CD4-positive, alpha-beta T cell treated with Interleukin-17A for 1 hour (primary cell): ENCODE measurements around the gene FBXO46.

Experiments used
- DNase-seq: peaks from one replicate; pipeline ENCODE4 v3.0.0-alpha.2; 2020

The FBXO46 gene

DNA sequence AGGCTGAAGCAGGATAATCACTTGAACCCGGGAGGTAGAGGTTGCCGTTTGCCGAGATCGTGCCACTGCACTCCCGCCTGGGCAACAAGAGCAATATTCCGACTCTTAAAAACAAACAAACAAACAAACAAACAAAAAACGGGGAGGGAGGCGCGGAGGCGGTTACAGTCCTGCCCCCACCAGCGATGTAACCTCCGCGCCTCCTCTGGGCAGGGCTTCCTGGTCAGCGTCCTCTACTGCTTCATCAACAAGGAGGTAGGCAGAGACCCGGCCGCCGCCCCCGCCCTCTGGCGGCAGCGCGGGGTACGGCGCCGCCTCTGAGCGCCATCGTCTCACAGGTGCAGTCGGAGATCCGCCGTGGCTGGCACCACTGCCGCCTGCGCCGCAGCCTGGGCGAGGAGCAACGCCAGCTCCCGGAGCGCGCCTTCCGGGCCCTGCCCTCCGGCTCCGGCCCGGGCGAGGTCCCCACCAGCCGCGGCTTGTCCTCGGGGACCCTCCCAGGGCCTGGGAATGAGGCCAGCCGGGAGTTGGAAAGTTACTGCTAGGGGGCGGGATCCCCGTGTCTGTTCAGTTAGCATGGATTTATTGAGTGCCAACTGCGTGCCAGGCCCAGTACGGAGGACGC, 49.2 kb downstream of the FBXO46 start:
- peak; percentile 90 for DNase-seq

DNA sequence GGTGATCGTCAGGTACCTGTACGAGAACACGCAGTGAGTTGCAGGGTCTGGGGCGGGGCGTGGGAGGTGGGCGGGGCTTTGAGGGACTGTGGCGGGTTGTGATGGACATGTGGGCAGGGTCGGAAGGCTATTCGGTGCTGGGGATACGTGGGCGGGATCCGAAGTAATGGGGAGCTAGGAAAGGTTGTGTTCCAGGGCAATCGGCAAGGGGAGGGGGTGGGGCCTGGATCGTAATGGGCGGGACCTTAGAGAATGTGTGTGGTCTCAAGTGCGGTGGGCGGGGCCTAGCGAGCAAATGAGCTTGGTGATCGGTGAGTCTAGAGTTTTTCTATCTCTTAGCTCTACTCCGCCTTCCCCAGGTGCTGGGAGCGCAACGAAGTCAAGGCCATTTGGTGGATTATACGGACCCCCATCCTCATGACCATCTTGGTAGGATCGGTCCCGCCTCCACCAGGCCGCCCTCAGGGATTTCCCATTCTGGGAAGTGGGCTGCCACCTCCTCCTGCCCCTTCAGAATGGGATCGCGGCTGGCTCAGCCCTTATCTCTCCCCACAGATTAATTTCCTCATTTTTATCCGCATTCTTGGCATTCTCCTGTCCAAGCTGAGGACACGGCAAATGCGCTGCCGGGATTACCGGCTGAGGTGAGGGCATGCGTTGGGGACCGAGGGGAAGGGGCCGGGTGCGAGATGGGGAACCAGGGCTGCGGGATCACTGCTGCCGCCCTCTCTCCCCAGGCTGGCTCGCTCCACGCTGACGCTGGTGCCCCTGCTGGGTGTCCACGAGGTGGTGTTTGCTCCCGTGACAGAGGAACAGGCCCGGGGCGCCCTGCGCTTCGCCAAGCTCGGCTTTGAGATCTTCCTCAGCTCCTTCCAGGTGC, 53.1 kb downstream of the FBXO46 start:
- peak; percentile 87 for DNase-seq

DNA sequence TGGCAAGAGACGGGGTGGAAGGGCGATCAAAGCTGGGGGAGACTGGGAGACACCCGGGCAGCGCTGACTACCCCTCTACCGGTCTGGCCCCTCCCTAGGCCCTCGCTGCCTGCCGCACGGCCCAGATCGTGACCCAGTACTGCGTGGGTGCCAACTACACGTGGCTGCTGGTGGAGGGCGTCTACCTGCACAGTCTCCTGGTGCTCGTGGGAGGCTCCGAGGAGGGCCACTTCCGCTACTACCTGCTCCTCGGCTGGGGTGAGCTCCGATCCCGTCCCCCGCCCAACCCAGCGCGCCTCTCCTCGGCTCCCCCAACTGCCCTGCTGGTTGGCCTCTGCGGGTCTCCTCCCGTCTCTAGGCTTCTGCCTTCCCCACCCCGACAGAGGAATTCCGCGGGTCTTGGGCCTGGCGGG, 53.8 kb downstream of the FBXO46 start:
- peak; percentile 57 for DNase-seq

DNA sequence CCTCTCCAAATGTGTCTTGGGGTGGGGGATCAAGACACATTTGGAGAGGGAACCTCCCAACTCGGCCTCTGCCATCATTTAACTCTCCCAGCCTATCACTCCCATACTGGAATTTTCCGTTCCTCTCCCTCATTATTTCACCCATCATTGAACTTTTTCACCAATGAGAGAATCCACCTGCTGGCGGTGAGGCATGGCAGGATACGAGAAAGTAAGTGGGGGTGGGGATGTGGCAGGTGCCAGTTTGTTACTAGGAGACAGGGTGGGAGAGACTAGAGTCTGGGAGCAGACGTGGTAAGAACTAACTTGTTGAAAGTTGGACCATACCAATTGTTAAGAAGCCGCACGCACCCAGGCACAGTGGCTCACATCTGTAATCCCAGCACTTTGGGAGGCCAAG, 55.8 kb downstream of the FBXO46 start:
- no peak for DNase-seq

DNA sequence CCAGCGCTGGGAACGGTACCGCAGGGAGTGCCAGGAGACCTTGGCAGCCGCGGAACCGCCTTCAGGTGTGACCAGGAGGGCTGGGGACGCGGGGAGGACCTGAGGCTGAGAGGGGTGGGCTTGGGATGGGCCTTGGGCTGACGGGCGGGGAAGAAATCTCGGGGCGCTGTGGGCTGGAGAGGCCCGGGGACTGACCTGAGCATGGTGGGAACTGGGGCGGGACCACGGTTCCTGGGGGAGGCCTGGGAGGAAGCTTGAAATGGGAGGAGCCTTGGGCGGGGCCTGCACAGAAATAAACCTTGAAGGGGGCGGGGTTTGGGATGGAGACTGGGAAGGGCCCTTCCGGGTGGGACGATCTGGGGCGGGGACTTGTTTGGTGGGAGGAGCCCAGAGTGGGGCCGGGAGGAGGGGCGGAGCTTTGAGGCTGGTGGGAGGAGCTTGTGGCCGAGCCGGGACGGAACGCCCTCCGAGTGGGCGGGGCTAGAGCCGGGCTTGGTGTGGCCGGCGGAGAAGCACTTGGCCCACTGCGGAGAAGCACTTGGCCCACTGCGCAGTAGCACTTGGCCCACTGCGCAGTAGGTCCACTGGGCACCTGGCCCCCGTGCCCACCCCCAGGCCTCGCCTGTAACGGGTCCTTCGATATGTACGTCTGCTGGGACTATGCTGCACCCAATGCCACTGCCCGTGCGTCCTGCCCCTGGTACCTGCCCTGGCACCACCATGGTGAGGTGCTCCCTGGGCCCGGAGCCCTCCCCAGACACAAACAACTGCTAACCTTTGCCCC, 59.8 kb downstream of the FBXO46 start:
- peak; percentile 58 for DNase-seq

DNA sequence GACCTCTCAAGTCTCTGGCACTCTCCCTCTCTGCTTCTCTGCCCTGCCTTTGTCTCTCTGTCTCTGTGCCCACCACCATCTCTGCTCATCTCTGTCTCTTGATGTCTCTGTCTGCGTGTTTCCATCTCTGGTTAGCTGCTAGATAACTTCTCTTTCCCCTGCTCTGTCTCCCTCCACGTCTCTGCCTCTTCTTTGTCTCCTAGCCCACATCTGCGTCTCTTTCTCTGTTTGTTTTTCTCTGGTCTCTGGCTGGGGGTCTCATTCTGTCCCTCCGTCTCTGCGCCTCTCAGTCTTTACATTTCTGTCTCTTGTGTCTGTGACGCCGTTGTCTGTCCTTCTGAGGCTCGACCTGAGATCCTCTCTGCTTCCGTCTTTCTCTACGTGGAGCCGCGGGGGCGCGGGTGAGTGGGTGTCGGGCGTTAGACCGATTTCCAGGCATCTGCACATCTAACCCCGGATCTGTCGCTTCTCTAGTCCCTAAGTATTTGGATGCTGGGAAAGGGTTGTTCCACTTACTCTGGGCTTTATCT, 62.3 kb downstream of the FBXO46 start:
- DNase-seq, result peak; percentile 28

DNA sequence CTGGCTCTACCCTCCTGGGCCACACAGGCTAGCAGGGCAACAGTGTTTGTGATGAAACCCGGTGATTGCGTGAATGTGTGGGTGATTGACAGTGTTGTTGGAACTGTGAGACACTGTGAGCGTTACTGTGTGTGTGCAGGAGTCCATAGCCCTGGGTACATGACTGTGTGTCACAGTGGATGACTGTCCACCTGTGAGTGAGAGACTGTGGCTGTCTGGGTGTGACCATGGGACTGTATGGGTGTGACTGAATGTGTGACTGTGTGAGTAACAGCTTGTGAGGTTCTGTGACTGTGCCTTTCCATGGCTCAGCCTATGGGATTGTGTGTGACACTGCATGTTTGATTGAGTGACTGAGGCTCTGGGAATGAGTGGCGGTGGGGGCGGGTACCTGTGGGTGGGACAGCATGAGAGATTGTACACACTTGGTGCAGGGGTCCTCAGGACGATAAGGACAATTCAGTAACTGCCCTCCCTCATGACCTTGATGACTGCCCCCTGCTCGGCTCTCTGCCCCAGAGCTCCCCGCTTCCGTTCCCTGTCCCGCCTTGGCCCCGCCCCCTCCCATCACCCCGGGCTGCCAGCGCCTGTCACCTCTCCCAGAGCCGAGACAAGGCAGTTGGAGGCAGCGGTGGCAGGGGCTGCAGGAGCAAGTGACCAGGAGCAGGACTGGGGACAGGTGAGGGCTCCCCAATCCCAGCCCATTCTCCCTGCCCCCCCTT, 62.9 kb downstream of the FBXO46 start, which contains the start of gene GIPR:
GIPR (plus strand) TSS at position 602 of the 722 bp plus-strand sequence. CDS start 1,300 bp downstream, outside the sequence.
- peak; percentile 60 for DNase-seq

DNA sequence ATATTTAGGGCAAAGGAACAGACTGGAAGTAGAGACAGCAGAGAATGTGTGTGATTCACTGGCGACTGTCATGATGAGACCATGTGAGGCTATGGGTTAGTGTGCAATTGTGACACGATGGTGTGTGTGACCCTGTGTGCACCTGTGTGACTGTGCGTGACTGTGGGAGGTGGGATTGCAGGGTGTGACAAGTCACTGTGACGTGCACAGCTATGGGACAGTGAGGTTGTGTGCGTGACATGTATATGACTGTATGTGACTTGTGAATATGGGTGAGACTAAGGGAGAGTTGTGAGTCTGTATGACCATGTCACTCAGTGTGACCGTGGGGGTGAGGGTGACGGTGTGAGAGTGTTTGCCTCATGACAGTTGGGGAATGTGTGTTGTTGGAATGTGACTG, 66.1 kb downstream of the FBXO46 start:
- DNase-seq, result no peak

DNA sequence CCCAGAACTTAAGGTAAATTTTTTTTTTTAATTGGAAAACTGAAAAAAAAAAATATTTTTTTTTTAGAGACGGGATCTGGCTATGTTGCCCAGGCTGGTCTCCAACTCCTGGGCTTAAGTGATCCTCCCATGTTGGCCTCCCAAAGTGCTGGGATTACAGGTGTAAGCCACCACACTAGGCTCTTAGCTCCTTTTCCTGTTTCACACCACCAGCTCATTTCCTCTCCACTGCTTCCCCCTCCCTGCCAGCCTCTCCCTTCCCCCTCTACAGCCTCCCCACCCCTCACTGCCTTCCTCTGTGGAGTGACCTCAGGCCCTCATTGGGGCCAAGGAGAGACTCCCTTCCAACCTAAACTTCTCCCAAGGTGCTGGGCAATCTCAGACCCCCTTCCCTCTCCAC, 66.9 kb downstream of the FBXO46 start:
- DNase-seq, result no peak

DNA sequence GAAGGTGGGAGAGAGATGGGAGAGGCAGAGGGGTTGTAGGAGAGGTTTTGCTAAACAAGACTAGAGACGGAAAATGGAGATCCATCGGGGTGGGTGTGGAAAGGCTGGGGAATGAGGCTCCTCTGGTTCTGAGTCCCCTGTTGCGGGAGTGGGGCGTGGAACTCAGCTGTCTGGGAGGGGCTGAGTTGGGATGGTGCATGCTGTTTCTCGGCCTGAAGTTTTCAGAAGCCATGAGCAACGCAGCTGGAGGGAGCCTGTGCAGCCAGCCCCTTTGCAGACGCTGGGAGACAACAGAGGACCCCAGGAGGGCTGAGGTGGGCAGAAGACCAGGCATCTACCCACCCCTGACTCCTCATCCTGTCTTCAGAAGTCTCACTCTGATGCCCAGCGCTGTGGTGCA, 70.1 kb downstream of the FBXO46 start:
- no peak for DNase-seq
